ENCODE data around the gene MTA2. TPM values are rescaled to one million over a fixed set of nuclear protein-coding genes. Genes with fewer than 3 reads are reported as not detected.

Gene MTA2
- total RNA-seq, 1 experiment from 2014 or later = 96.1 TPM

DNA sequence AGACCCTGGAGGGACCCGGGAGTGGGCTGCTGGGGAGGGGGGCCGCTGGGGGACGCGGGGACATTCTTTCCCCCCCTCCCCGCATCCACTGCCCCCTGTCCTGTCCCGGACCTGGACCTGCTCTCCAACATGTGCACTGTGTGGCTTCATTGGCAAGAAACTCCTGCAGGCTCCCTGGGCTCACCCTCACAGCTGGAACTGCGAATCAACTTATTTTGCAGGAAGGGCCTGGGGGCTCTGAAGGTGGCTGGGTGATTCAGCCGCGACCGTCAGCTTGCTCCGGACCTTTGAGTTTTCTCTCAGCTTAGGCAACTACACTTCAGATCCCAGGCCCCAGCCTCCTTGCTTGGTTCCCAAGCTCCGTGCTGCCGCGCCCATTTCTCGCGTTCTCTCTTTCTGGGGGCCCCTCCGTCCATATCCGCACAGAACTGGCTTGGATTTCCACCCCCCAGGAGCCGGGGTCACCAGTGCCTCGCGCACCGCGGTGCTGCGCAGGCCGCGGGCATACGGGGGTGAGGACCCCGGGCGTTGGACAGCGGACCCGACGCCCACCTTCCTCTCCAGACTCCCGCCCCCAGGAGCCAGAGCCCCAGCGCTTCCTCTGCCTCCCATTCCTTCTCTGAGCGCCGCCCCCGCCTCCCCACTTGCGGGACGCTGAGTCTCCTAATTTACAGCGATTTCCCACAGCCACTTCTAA lies 54.6 kb downstream of the MTA2 start:
- no peak for DNase-seq (ENCODE audit: low spot score)

- no peak for DNase-seq (ENCODE audit: low spot score)
Observed at GRCh38 chr11:62546244-62546928, 55.3 kb downstream of the MTA2 start, which contains the start of gene AHNAK. AHNAK (minus strand) TSS chr11:62546806; CDS start chr11:62536098, 10,708 bp downstream.

GRCh38 chr11:62545437-62546243 lies 56.0 kb downstream of the MTA2 start:
- DNase-seq (ENCODE audit: low spot score) = peak; percentile 93

DNA sequence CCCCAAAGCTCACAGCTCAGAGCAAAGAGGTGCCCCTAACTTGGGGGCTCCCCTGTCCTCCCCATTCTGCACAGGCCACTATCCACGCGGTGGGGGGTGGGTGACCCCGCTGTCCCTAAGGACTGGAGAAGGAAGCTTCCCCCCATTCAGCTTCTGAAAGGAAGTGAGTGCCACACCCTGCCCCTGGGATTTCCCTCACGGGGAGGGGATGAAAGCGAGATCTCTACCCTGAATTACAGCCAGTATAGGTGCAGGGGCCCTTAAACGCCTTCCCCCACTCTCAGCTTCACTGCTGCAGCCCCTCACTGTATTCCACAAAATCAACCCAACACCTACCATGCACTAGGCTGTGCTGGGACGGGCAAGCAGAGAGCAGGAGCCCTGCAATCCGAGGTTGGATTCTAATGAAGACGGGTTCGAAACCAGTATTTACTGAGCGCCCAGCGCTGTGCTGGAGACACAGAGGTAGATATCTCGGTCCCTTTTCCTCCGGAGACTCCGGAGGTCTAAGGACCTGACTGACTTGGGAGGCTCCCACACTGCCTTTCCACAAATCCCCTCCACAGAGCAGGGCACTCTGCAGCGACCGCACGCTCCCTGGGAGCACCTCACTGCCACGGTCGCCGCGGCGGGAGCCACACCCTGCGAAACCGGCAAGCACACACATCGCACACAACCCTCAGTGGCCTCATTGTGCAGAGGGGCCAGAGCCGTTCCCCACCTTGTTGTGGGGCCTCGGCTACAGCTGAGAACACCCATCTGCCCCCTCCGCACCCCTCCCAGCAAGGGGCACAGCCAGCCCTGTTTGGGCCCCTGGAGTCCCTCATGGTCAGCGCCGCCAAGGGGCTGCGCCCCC lies 56.9 kb downstream of the MTA2 start:
- no peak for DNase-seq (ENCODE audit: low spot score)

DNA sequence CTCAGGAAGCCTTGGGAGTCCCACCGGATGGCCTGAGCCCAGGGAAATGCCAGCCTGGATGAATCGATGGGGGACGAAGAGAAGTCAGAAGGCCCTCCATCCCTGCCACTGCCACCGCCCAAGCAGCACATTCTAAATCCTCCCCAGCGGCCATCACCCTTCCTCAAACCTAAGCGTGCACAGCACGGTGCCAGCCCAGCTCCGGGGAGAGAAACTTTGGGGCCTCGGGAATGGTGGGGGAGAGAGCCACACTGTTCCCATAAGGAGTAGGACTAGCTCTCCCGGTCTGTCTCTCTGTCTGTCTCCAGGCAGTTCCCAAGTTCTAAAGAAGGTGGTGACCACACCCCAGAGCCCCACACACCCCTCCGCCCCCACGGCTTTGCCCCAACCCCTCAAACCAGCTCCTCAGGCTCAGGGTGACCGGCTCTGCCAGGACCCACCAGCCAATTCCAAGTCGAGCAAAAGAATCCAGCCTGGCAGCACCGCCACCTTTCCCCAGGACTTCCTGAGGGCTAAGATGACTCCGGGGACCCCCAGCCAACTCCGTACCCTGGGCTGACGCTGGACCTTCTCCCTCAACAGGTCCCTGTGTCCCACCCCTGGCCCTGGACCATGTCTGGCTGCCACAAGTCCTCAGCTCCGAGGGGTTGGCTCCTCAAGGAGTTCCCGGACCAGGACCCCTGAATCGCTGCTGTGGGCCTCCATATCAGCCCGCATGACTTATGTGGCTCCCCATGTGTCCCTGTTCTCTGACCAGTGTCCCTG lies 57.8 kb downstream of the MTA2 start:
- no peak for DNase-seq (ENCODE audit: low spot score)

Other genes starting within 250 kb of the MTA2 start
- gene SCGB1A1, start 182.8 kb downstream of the MTA2 start, total RNA-seq (2014; rRNA removed; shearing (Covaris generic)) = not detected in 2 replicates
- 47.0 and 60.1 TPM in 2 replicates for gene AHNAK, start 55.1 kb downstream of the MTA2 start, total RNA-seq (2014; rRNA removed; shearing (Covaris generic))
- gene EEF1G, start 28.0 kb downstream of the MTA2 start, total RNA-seq (2014; rRNA removed; shearing (Covaris generic)) = 1,742 and 1,908 TPM in 2 replicates
- 2.3 and 5.4 TPM in 2 replicates for gene TUT1, start 10.3 kb downstream of the MTA2 start, total RNA-seq (2014; rRNA removed; shearing (Covaris generic))
- gene EML3, start 10.9 kb upstream of the MTA2 start, total RNA-seq (2014; rRNA removed; shearing (Covaris generic)) = 10.1 and 13.8 TPM in 2 replicates
- gene ROM1, start 11.4 kb upstream of the MTA2 start, total RNA-seq (2014; rRNA removed; shearing (Covaris generic)) = 4.2 and 11.4 TPM in 2 replicates
- gene B3GAT3, start 20.1 kb upstream of the MTA2 start, total RNA-seq (2014; rRNA removed; shearing (Covaris generic)) = 13.5 and 26.0 TPM in 2 replicates
- 142 and 153 TPM in 2 replicates for gene GANAB, start 44.7 kb upstream of the MTA2 start, total RNA-seq (2014; rRNA removed; shearing (Covaris generic))
- 14.5 and 16.0 TPM in 2 replicates for gene INTS5, start 51.4 kb upstream of the MTA2 start, total RNA-seq (2014; rRNA removed; shearing (Covaris generic))
- 100 and 130 TPM in 2 replicates for gene C11orf98, start 63.3 kb upstream of the MTA2 start, total RNA-seq (2014; rRNA removed; shearing (Covaris generic))
- 7.0 and 8.4 TPM in 2 replicates for gene CSKMT, start 63.4 kb upstream of the MTA2 start, total RNA-seq (2014; rRNA removed; shearing (Covaris generic))
- 9.1 and 12.2 TPM in 2 replicates for gene UQCC3, start 69.8 kb upstream of the MTA2 start, total RNA-seq (2014; rRNA removed; shearing (Covaris generic))
- gene LBHD1, start 70.4 kb upstream of the MTA2 start, total RNA-seq (2014; rRNA removed; shearing (Covaris generic)) = 3.7 and 5.1 TPM in 2 replicates
- gene UBXN1, start 77.2 kb upstream of the MTA2 start, total RNA-seq (2014; rRNA removed; shearing (Covaris generic)) = 93.7 and 110 TPM in 2 replicates
- 0.14 TPM in 1 of 2 replicates, not detected in the other for gene LRRN4CL, start 87.7 kb upstream of the MTA2 start, total RNA-seq (2014; rRNA removed; shearing (Covaris generic))
- 128 TPM in 2 replicates for gene BSCL2, start 105.6 kb upstream of the MTA2 start, total RNA-seq (2014; rRNA removed; shearing (Covaris generic))
- 0.41 TPM in 1 of 2 replicates, not detected in the other for gene GNG3, start 105.8 kb upstream of the MTA2 start, total RNA-seq (2014; rRNA removed; shearing (Covaris generic))
- gene HNRNPUL2, start 125.6 kb upstream of the MTA2 start, total RNA-seq (2014; rRNA removed; shearing (Covaris generic)) = 4.7 and 5.0 TPM in 2 replicates
- 35.0 and 46.9 TPM in 2 replicates for gene TTC9C, start 126.6 kb upstream of the MTA2 start, total RNA-seq (2014; rRNA removed; shearing (Covaris generic))
- 6.9 and 7.5 TPM in 2 replicates for gene ZBTB3, start 152.3 kb upstream of the MTA2 start, total RNA-seq (2014; rRNA removed; shearing (Covaris generic))
- gene POLR2G, start 159.7 kb upstream of the MTA2 start, total RNA-seq (2014; rRNA removed; shearing (Covaris generic)) = 140 and 182 TPM in 2 replicates
- 15.0 and 19.1 TPM in 2 replicates for gene TAF6L, start 169.5 kb upstream of the MTA2 start, total RNA-seq (2014; rRNA removed; shearing (Covaris generic))
- gene TMEM179B, start 185.5 kb upstream of the MTA2 start, total RNA-seq (2014; rRNA removed; shearing (Covaris generic)) = 77.5 and 85.5 TPM in 2 replicates
- 43.1 and 62.4 TPM in 2 replicates for gene TMEM223, start 190.1 kb upstream of the MTA2 start, total RNA-seq (2014; rRNA removed; shearing (Covaris generic))
- gene NXF1, start 203.6 kb upstream of the MTA2 start, total RNA-seq (2014; rRNA removed; shearing (Covaris generic)) = 25.1 and 31.1 TPM in 2 replicates
- gene STX5, start 230.2 kb upstream of the MTA2 start, total RNA-seq (2014; rRNA removed; shearing (Covaris generic)) = 22.3 and 26.3 TPM in 2 replicates
- not detected in 2 replicates for gene TEX54, start 231.0 kb upstream of the MTA2 start, total RNA-seq (2014; rRNA removed; shearing (Covaris generic))
- 60.1 and 63.7 TPM in 2 replicates for gene WDR74, start 237.7 kb upstream of the MTA2 start, total RNA-seq (2014; rRNA removed; shearing (Covaris generic))

All from H4 (cell line).